ENCODE results near the gene SLC29A2. TPM values are rescaled to one million over a fixed set of nuclear protein-coding genes. Genes with fewer than 3 reads are reported as not detected.

The SLC29A2 gene
- total RNA-seq, 1 donor from 2014 or later: 10.6 TPM

DNA sequence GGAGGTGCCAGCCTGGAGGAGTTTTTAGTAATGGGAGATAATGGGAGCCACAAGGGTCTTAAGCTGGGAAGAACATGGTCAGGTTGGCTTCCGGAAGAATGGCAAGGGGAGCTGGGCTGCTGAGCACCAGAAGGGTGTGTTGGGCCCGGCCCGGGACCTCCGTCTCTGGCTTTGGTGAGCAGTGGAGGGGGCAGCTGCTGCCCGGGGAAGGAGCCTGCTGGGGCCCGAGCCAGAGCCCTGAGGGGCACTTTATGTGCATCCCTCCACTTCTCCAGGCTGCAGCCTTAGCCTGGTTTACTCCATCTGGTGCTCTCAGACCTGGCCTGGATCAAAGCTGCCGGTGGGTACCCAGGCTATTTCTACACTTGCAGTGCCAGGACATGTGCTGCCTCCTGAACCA lies 40.5 kb upstream of the SLC29A2 start:
- intact Hi-C loops (cut with DNase I): no loop called here
- no peak for ATAC-seq
- TF ChIP-seq, protein P1, sequence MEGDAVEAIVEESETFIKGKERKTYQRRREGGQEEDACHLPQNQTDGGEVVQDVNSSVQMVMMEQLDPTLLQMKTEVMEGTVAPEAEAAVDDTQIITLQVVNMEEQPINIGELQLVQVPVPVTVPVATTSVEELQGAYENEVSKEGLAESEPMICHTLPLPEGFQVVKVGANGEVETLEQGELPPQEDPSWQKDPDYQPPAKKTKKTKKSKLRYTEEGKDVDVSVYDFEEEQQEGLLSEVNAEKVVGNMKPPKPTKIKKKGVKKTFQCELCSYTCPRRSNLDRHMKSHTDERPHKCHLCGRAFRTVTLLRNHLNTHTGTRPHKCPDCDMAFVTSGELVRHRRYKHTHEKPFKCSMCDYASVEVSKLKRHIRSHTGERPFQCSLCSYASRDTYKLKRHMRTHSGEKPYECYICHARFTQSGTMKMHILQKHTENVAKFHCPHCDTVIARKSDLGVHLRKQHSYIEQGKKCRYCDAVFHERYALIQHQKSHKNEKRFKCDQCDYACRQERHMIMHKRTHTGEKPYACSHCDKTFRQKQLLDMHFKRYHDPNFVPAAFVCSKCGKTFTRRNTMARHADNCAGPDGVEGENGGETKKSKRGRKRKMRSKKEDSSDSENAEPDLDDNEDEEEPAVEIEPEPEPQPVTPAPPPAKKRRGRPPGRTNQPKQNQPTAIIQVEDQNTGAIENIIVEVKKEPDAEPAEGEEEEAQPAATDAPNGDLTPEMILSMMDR (IDR thresholded peaks at IDR 0.05): no peak
- H3K4me3 ChIP-seq: no peak overlapping the region
- H3K36me3 ChIP-seq: no peaks in the 10 kb centered on the region
- peaks cover 46% of the 10 kb centered on the region for H3K27me3 ChIP-seq (ENCODE audit: low read depth)
- no peaks in the 10 kb centered on the region for H3K9me3 ChIP-seq
- no peak overlapping the region for H3K27ac ChIP-seq
- DNase-seq: no peak
- H3K4me1 ChIP-seq: peaks cover 6% of the 10 kb centered on the region

DNA sequence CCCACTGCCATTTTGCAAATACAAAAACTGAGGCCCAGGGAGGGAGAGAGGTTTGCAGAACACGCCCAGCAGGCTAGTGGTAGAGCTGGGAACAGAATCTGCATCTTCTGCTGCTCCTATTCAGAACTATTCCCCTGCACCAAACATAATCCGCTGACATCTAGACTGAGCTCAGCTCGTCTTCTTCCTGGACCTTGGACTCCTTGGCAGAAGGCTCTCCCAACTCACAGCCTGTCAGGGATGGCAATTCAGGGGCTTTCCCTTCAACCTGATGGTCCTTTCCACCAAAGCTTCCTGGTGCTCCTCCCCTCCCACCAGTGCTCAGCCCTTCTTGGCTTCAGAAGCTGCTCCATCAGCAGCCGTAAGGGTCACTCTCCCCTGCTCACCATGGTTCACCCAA lies 39.8 kb upstream of the SLC29A2 start:
- no peak overlapping the region for H3K4me3 ChIP-seq
- H3K27ac ChIP-seq: no peak overlapping the region
- no peaks in the 10 kb centered on the region for H3K9me3 ChIP-seq

DNA sequence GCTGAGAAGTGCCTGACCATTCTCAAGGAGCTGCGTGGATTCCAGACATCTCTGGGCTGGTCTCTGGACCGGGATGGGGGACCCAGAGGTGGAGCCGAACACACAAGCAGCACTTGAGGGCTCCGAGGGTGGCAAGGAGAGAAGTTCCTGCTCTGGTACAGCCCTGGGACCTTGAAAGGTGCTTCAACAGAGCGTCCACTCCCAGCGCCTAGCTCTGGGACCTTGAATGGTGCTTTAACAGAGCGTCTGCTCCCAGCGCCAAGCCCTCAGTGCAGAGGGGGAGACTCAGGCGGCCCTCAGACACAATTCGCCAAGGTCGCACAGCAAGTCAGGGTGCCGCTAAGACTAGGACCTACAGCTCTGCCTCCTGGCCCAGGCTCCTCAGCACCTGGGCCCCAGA lies 38.6 kb upstream of the SLC29A2 start:
- intact Hi-C loops (cut with DNase I): no loop called here
- TF ChIP-seq, protein P1 (IDR thresholded peaks at IDR 0.05): no peak
- no peaks in the 10 kb centered on the region for H3K9me3 ChIP-seq
- H3K4me1 ChIP-seq: peaks cover 6% of the 10 kb centered on the region
- no peak for DNase-seq
- ATAC-seq: no peak
- no peak overlapping the region for H3K4me3 ChIP-seq
- no peak overlapping the region for H3K27ac ChIP-seq
- H3K27me3 ChIP-seq (ENCODE audit: low read depth): peaks cover 38% of the 10 kb centered on the region
- no peaks in the 10 kb centered on the region for H3K36me3 ChIP-seq

More for the DNA sequence above, 39.8 kb upstream of the SLC29A2 start:
- intact Hi-C loops (cut with DNase I): no loop called here
- Histone ChIP-seq H3K4me1 (peaks cover 6% of the 10 kb centered on the region), H3K27me3 (ENCODE audit: low read depth) (peaks cover 38% of the 10 kb centered on the region), H3K36me3 (no peaks in the 10 kb centered on the region)
- ATAC-seq (no peak), DNase-seq (no peak)
- TF ChIP-seq, protein P1 (IDR thresholded peaks at IDR 0.05): no peak

DNA sequence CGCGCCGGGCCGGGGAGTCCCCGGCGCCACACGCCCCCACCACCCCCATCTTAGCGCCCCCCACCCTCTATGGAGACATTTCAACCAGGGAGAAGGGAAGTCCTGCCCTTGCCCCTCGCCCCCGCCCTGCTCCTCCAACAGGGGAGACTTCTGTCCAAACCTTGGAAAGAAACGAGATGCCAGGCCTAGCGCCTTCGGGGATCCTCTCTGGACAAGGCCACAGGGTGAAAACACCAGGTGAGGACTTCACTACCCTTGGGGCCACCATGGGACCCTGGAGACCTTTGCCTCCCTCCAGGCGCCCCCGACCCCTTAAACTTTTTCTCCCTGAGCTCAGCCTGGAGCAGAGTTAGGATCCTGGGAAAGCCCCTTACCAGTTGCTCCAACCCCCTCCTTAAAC lies 37.7 kb upstream of the SLC29A2 start:
- intact Hi-C loops (cut with DNase I): no loop called here
- Histone ChIP-seq H3K27me3 (ENCODE audit: low read depth) (peaks cover 30% of the 10 kb centered on the region), H3K36me3 (no peaks in the 10 kb centered on the region), H3K4me1 (peaks cover 6% of the 10 kb centered on the region), H3K27ac (no peak overlapping the region), H3K4me3 (peak overlapping the region; percentile 44), H3K9me3 (no peaks in the 10 kb centered on the region)
- TF ChIP-seq, protein P1 (IDR thresholded peaks at IDR 0.05): no peak
- ATAC-seq (no peak), DNase-seq (no peak)

DNA sequence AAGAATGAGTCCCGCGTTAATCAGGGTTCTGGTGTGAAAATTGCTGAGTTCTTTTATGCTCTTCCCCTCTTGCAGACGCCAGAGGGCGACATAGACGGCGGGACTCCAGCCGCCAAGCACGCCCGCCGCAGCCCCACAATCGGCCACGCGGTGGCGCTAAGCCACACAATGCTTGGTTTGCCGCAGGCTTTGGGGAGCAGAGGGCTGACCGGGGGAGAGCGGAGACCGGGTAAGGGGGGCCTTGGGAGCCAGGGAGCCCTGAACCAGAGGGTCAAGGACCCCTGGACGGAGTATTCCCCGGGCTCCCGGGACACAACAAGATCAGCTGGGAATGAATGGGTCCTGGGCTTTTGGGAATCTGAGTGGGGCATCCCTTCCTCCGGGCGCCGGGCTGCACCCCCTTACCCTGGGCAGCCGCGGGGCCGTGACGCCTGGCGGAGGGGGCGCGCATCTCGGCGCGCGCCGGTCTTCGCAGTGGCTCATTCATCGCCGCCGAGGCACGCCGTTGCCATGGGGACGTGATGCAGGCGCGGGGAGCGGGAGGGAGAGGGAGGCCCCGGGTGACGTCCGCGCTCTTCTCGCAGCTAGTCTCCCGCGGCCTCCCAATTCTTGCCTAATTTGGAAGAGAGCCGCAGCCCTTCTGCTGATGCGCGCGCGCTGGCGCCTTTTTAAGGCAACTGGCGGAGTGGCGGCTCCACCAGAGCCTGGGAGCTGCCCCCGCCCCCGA lies 37.1 kb upstream of the SLC29A2 start:
- Histone ChIP-seq H3K9me3 (no peaks in the 10 kb centered on the region), H3K27me3 (ENCODE audit: low read depth) (peaks cover 28% of the 10 kb centered on the region), H3K27ac (no peak overlapping the region), H3K4me1 (peaks cover 6% of the 10 kb centered on the region), H3K4me3 (peak overlapping the region; percentile 44), H3K36me3 (no peaks in the 10 kb centered on the region)
- intact Hi-C loops (cut with DNase I): no loop called here
- TF ChIP-seq, protein P1 (IDR thresholded peaks at IDR 0.05): peak; percentile 100
- ATAC-seq (peak; percentile 91 to 96), DNase-seq (peak; percentile 91)
